Activated naive CD8-positive, alpha-beta T cell (primary cell): ENCODE data around the gene NRXN2.
"Not testable (repeated sequence)": the region's sequence is repeated elsewhere in the genome, so short reads cannot be mapped to it uniquely, and the experiment has no call there.

Source experiments
- H3K27ac Mint-ChIP-seq: one replicate; pipeline ENCODE4 v1.8.0; 2021; ENCODE audit warnings: mixed read lengths
- H3K27me3 Mint-ChIP-seq: one replicate; pipeline ENCODE4 v1.8.0; 2021; ENCODE audit warnings: mixed read lengths
- H3K36me3 Mint-ChIP-seq: one replicate; pipeline ENCODE4 v1.8.0; 2021; ENCODE audit warnings: mixed read lengths
- H3K4me1 Mint-ChIP-seq: one replicate; pipeline ENCODE4 v1.8.0; 2021; ENCODE audit warnings: low read depth, mixed read lengths
- H3K4me3 Mint-ChIP-seq: one replicate; pipeline ENCODE4 v1.8.0; 2021; ENCODE audit warnings: mild to moderate bottlenecking, mixed read lengths
- H3K9me3 Mint-ChIP-seq: one replicate; pipeline ENCODE4 v1.8.0; 2021; ENCODE audit warnings: low read depth, mixed read lengths

The NRXN2 gene

GRCh38 chr11:64713781-64714363 is 9.1 kb downstream of the NRXN2 start:
- Mint-ChIP-seq H3K9me3 (no peaks in the 10 kb centered on the region), H3K4me1 (peaks cover 17% of the 10 kb centered on the region), H3K27me3 (peaks cover 37% of the 10 kb centered on the region), H3K27ac (no peak overlapping the region), H3K36me3 (no peaks in the 10 kb centered on the region), H3K4me3 (peak overlapping the region; percentile 76)

- H3K4me3 Mint-ChIP-seq, result no peak overlapping the region
- no peaks in the 10 kb centered on the region for H3K36me3 Mint-ChIP-seq
- peaks cover 40% of the 10 kb centered on the region for H3K27me3 Mint-ChIP-seq
- no peaks in the 10 kb centered on the region for H3K9me3 Mint-ChIP-seq
- H3K4me1 Mint-ChIP-seq, result peaks cover 17% of the 10 kb centered on the region
- no peak overlapping the region for H3K27ac Mint-ChIP-seq
Measured at GRCh38 chr11:64713016-64713707, 9.8 kb downstream of the NRXN2 start.

- Mint-ChIP-seq H3K4me1 (peaks cover 17% of the 10 kb centered on the region), H3K4me3 (peak overlapping the region; percentile 52), H3K27ac (no peak overlapping the region), H3K27me3 (peaks cover 41% of the 10 kb centered on the region), H3K36me3 (no peaks in the 10 kb centered on the region), H3K9me3 (no peaks in the 10 kb centered on the region)
Measured at GRCh38 chr11:64712430-64713015, 10.5 kb downstream of the NRXN2 start.

- no peak overlapping the region for H3K27ac Mint-ChIP-seq
- H3K4me1 Mint-ChIP-seq, result peaks cover 17% of the 10 kb centered on the region
- H3K4me3 Mint-ChIP-seq, result peak overlapping the region; percentile 52
- H3K9me3 Mint-ChIP-seq, result no peaks in the 10 kb centered on the region
- H3K27me3 Mint-ChIP-seq, result peaks cover 39% of the 10 kb centered on the region
- H3K36me3 Mint-ChIP-seq, result no peaks in the 10 kb centered on the region
Measured at GRCh38 chr11:64711956-64712362, 11.0 kb downstream of the NRXN2 start.

GRCh38 chr11:64711138-64711955 is 11.7 kb downstream of the NRXN2 start:
- Mint-ChIP-seq H3K4me1 (peaks cover 17% of the 10 kb centered on the region), H3K9me3 (no peaks in the 10 kb centered on the region), H3K27me3 (peaks cover 39% of the 10 kb centered on the region), H3K36me3 (no peaks in the 10 kb centered on the region), H3K27ac (no peak overlapping the region), H3K4me3 (peak overlapping the region; percentile 32)

GRCh38 chr11:64710418-64711137 is 12.4 kb downstream of the NRXN2 start:
- H3K36me3 Mint-ChIP-seq, result no peaks in the 10 kb centered on the region
- peaks cover 39% of the 10 kb centered on the region for H3K27me3 Mint-ChIP-seq
- H3K9me3 Mint-ChIP-seq, result no peaks in the 10 kb centered on the region
- H3K4me1 Mint-ChIP-seq, result peaks cover 17% of the 10 kb centered on the region
- no peak overlapping the region for H3K27ac Mint-ChIP-seq
- H3K4me3 Mint-ChIP-seq, result no peak overlapping the region

GRCh38 chr11:64705501-64705900 is 17.5 kb downstream of the NRXN2 start:
- no peaks in the 10 kb centered on the region for H3K4me1 Mint-ChIP-seq
- H3K27me3 Mint-ChIP-seq, result peaks cover 23% of the 10 kb centered on the region
- no peaks in the 10 kb centered on the region for H3K9me3 Mint-ChIP-seq
- no peaks in the 10 kb centered on the region for H3K36me3 Mint-ChIP-seq
- no peak overlapping the region for H3K27ac Mint-ChIP-seq
- H3K4me3 Mint-ChIP-seq, result no peak overlapping the region

- Mint-ChIP-seq H3K27me3 (peaks cover 9% of the 10 kb centered on the region), H3K9me3 (no peaks in the 10 kb centered on the region), H3K4me1 (no peaks in the 10 kb centered on the region), H3K36me3 (no peaks in the 10 kb centered on the region), H3K27ac (no peak overlapping the region), H3K4me3 (no peak overlapping the region)
Measured at GRCh38 chr11:64703048-64703447, 19.9 kb downstream of the NRXN2 start.

GRCh38 chr11:64701956-64702355 is 21.0 kb downstream of the NRXN2 start:
- H3K27me3 Mint-ChIP-seq, H3K4me3 Mint-ChIP-seq, H3K4me1 Mint-ChIP-seq, H3K9me3 Mint-ChIP-seq, H3K36me3 Mint-ChIP-seq, H3K27ac Mint-ChIP-seq: not testable (repeated sequence)

GRCh38 chr11:64698427-64698826 is 24.6 kb downstream of the NRXN2 start:
- Mint-ChIP-seq H3K4me3 (no peak overlapping the region), H3K27ac (no peak overlapping the region), H3K27me3 (peaks cover 4% of the 10 kb centered on the region), H3K4me1 (no peaks in the 10 kb centered on the region), H3K36me3 (no peaks in the 10 kb centered on the region), H3K9me3 (no peaks in the 10 kb centered on the region)

GRCh38 chr11:64697663-64698375 is 25.2 kb downstream of the NRXN2 start:
- Mint-ChIP-seq H3K27me3 (peaks cover 5% of the 10 kb centered on the region), H3K9me3 (no peaks in the 10 kb centered on the region), H3K4me3 (no peak overlapping the region), H3K4me1 (peaks cover 6% of the 10 kb centered on the region), H3K27ac (no peak overlapping the region), H3K36me3 (no peaks in the 10 kb centered on the region)

GRCh38 chr11:64696045-64696444 is 27.0 kb downstream of the NRXN2 start:
- no peak overlapping the region for H3K27ac Mint-ChIP-seq
- H3K4me1 Mint-ChIP-seq, result peaks cover 16% of the 10 kb centered on the region
- no peak overlapping the region for H3K4me3 Mint-ChIP-seq
- H3K36me3 Mint-ChIP-seq, result no peaks in the 10 kb centered on the region
- H3K27me3 Mint-ChIP-seq, result peaks cover 2% of the 10 kb centered on the region
- no peaks in the 10 kb centered on the region for H3K9me3 Mint-ChIP-seq

GRCh38 chr11:64695548-64695947 is 27.4 kb downstream of the NRXN2 start:
- H3K27ac Mint-ChIP-seq, result no peak overlapping the region
- H3K4me3 Mint-ChIP-seq, result no peak overlapping the region
- H3K27me3 Mint-ChIP-seq, result peaks cover 2% of the 10 kb centered on the region
- peaks cover 16% of the 10 kb centered on the region for H3K4me1 Mint-ChIP-seq
- H3K36me3 Mint-ChIP-seq, result no peaks in the 10 kb centered on the region
- H3K9me3 Mint-ChIP-seq, result no peaks in the 10 kb centered on the region

GRCh38 chr11:64694821-64695365 is 28.1 kb downstream of the NRXN2 start:
- Mint-ChIP-seq H3K4me3 (no peak overlapping the region), H3K27me3 (peaks cover 2% of the 10 kb centered on the region), H3K9me3 (no peaks in the 10 kb centered on the region), H3K27ac (no peak overlapping the region), H3K4me1 (peaks cover 16% of the 10 kb centered on the region), H3K36me3 (no peaks in the 10 kb centered on the region)
